Neural progenitor cell (in vitro differentiated cells): ENCODE data around the gene HAS3. TPM values are rescaled to one million over a fixed set of nuclear protein-coding genes. Genes with fewer than 3 reads are reported as not detected.
"Not testable (repeated sequence)": the region's sequence is repeated elsewhere in the genome, so short reads cannot be mapped to it uniquely, and the experiment has no call there.

ENCODE experiments used
- DNase-seq: peaks from one replicate; pipeline ENCODE4 v3.0.0-alpha.2; 2016; ENCODE audit warnings: low spot score
- H2AFZ ChIP-seq: fragments of 200-600 bp; sonication (generic); replicated peaks from 2 replicates; pipeline ENCODE4 v1.6.1; 2016; ENCODE audit warnings: antibody characterized with exemption
- H3F3A ChIP-seq: fragments of 200-600 bp; sonication (generic); 2 replicates; pipeline ENCODE4 v1.6.1; 2016; ENCODE audit warnings: antibody characterized with exemption, low read depth
- H3K27ac ChIP-seq: fragments of 200-600 bp; sonication (generic); 2 replicates; pipeline ENCODE4 v1.5.1; 2016; ENCODE audit warnings: mild to moderate bottlenecking
- H3K27me3 ChIP-seq: fragments of 200-600 bp; sonication (generic); 2 replicates; pipeline ENCODE4 v1.6.1; 2016; ENCODE audit warnings: mild to moderate bottlenecking, moderate library complexity
- H3K36me3 ChIP-seq: fragments of 200-600 bp; sonication (generic); 2 replicates; pipeline ENCODE4 v1.5.1; 2016
- H3K4me1 ChIP-seq: fragments of 200-600 bp; sonication (generic); 2 replicates; pipeline ENCODE4 v1.6.1; 2016; ENCODE audit warnings: mixed run types
- H3K4me2 ChIP-seq: fragments of 200-600 bp; sonication (generic); 2 replicates; pipeline ENCODE4 v1.6.1; 2016
- H3K4me3 ChIP-seq: fragments of 200-600 bp; sonication (generic); 2 replicates; pipeline ENCODE4 v1.5.1; 2016
- H3K79me2 ChIP-seq: fragments of 200-600 bp; sonication (generic); 2 replicates; pipeline ENCODE4 v1.6.1; 2016; ENCODE audit warnings: low read depth
- H3K9ac ChIP-seq: fragments of 200-600 bp; sonication (generic); 2 replicates; pipeline ENCODE4 v1.6.1; 2016
- H3K9me3 ChIP-seq: fragments of 200-600 bp; sonication (generic); 2 replicates; pipeline ENCODE4 v1.5.1; 2016; ENCODE audit warnings: low read depth
- H4K20me1 ChIP-seq: fragments of 200-600 bp; sonication (generic); 2 replicates; pipeline ENCODE4 v1.6.1; 2016; ENCODE audit warnings: low read depth
- H3K27ac Mint-ChIP-seq: 3 replicates; pipeline ENCODE4 v1.8.0; 2021; ENCODE audit warnings: mixed read lengths
- H3K27me3 Mint-ChIP-seq: 2 replicates; pipeline ENCODE4 v1.8.0; 2022; ENCODE audit warnings: low read depth, mild to moderate bottlenecking, inconsistent platforms, moderate library complexity, mixed read lengths; ENCODE audit not compliant: insufficient read depth
- H3K36me3 Mint-ChIP-seq: 3 replicates; pipeline ENCODE4 v1.8.0; 2021; ENCODE audit warnings: mixed read lengths
- H3K4me1 Mint-ChIP-seq: 3 replicates; pipeline ENCODE4 v1.8.0; 2021; ENCODE audit warnings: mixed read lengths
- H3K4me3 Mint-ChIP-seq: 3 replicates; pipeline ENCODE4 v1.8.0; 2021; ENCODE audit warnings: mild to moderate bottlenecking, moderate library complexity, mixed read lengths
- H3K9me3 Mint-ChIP-seq: 3 replicates; pipeline ENCODE4 v1.8.0; 2020; ENCODE audit warnings: mixed read lengths
- CTCF ChIP-seq: fragments of 200-600 bp; sonication (generic); IDR thresholded peaks from 2 replicates; pipeline ENCODE4 v1.5.1; 2017; ENCODE audit warnings: antibody characterized with exemption, mild to moderate bottlenecking
- EZH2 ChIP-seq: fragments of 200-600 bp; sonication (generic); IDR thresholded peaks from 2 replicates; pipeline ENCODE4 v1.6.1; 2017; ENCODE audit warnings: antibody characterized with exemption, mild to moderate bottlenecking, moderate library complexity
- EZH2phosphoT487 ChIP-seq: fragments of 200-600 bp; sonication (generic); IDR thresholded peaks from 2 replicates; pipeline ENCODE4 v1.6.1; 2017; ENCODE audit warnings: antibody characterized with exemption
- total RNA-seq: library from RNA; depleted of rRNA; stranded (reverse); fragments of >200 nt; gene quantifications from 2 replicates; pipeline ENCODE4 v1.2.3, GENCODE V29; 2015; ENCODE audit warnings: low replicate concordance

HAS3 gene
- total RNA-seq, 1 donor from 2014 or later: 2.5 TPM

GRCh38 chr16:69126221-69126620 lies 20.8 kb downstream of the HAS3 start:
- H3K36me3 Mint-ChIP-seq: peaks cover 20% of the 10 kb centered on the region
- no peak overlapping the region for H3K27ac Mint-ChIP-seq
- Histone ChIP-seq H2AFZ (no peak overlapping the region), H3K4me3 (no peak overlapping the region), H4K20me1 (peaks cover 57% of the 10 kb centered on the region), H3K27ac (no peak overlapping the region), H3K4me2 (no peak overlapping the region), H3K27me3 (no peaks in the 10 kb centered on the region), H3K9me3 (no peaks in the 10 kb centered on the region), H3F3A (peaks cover 30% of the 10 kb centered on the region), H3K4me1 (peaks cover 11% of the 10 kb centered on the region), H3K36me3 (peaks cover 7% of the 10 kb centered on the region), H3K9ac (no peak overlapping the region), H3K79me2 (peaks cover 95% of the 10 kb centered on the region)
- H3K9me3 Mint-ChIP-seq: no peaks in the 10 kb centered on the region
- no peak overlapping the region for H3K4me3 Mint-ChIP-seq
- H3K27me3 Mint-ChIP-seq: peaks cover 2% of the 10 kb centered on the region
- H3K4me1 Mint-ChIP-seq: peaks cover 18% of the 10 kb centered on the region
- no peak for DNase-seq
- no peak for TF ChIP-seq EZH2phosphoT487
- TF ChIP-seq EZH2: no peak
- no peak for TF ChIP-seq CTCF

- Histone ChIP-seq H3K79me2 (peaks cover 100% of the 10 kb centered on the region), H3F3A (peaks cover 34% of the 10 kb centered on the region), H3K4me1 (peaks cover 11% of the 10 kb centered on the region), H4K20me1 (peaks cover 57% of the 10 kb centered on the region)
- not testable (repeated sequence) for H3K4me3 ChIP-seq, H3K9me3 ChIP-seq, H3K4me3 Mint-ChIP-seq, H3K27ac ChIP-seq, H3K9ac ChIP-seq, H3K9me3 Mint-ChIP-seq, H3K36me3 ChIP-seq, H3K27me3 Mint-ChIP-seq, H3K27me3 ChIP-seq, DNase-seq, H3K4me2 ChIP-seq, H2AFZ ChIP-seq
- Mint-ChIP-seq H3K4me1 (peaks cover 22% of the 10 kb centered on the region), H3K36me3 (peaks cover 18% of the 10 kb centered on the region), H3K27ac (peak overlapping the region; percentile 83)
Observed at GRCh38 chr16:69126801-69127200, 21.3 kb downstream of the HAS3 start.

DNA sequence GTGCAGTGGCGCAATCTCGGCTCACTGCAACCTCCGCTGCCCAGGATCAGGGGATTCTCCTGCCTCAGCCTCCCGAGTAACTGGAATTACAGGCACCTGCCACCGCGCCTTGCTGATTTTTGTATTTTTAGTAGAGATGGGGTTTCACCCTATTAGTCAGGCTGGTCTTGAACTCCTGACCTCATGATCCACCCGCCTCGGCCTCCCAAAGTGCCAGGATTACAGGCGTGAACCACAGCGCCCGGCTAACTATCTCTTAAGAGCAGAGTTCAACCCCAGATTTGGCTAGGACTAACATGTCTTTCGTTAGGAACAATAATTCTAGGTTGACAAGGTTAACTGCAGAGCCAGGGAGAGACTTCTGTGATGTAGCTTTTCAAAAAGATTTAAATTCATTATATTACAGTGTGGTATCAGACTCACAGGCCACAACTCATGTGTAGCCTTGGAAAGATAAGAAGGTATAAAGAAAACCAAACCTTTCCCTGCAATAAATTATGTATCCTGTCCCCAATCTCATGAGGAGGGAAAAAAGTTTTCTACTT lies 22.6 kb downstream of the HAS3 start:
- H2AFZ ChIP-seq: no peak overlapping the region
- H3K36me3 ChIP-seq: peaks cover 7% of the 10 kb centered on the region
- H3K27ac Mint-ChIP-seq: no peak overlapping the region
- H3K9me3 Mint-ChIP-seq: no peaks in the 10 kb centered on the region
- H3K27ac ChIP-seq: no peak overlapping the region
- DNase-seq: no peak
- H3K4me1 Mint-ChIP-seq: peaks cover 25% of the 10 kb centered on the region
- H3K27me3 ChIP-seq: no peaks in the 10 kb centered on the region
- peaks cover 57% of the 10 kb centered on the region for H4K20me1 ChIP-seq
- peaks cover 15% of the 10 kb centered on the region for H3K36me3 Mint-ChIP-seq
- H3K4me2 ChIP-seq: no peak overlapping the region
- H3K4me3 ChIP-seq: no peak overlapping the region
- no peak for TF ChIP-seq CTCF
- TF ChIP-seq EZH2: no peak
- no peak for TF ChIP-seq EZH2phosphoT487
- H3K79me2 ChIP-seq: peaks cover 95% of the 10 kb centered on the region
- peaks cover 6% of the 10 kb centered on the region for H3K27me3 Mint-ChIP-seq
- no peaks in the 10 kb centered on the region for H3K9me3 ChIP-seq
- H3F3A ChIP-seq: peaks cover 41% of the 10 kb centered on the region
- peaks cover 11% of the 10 kb centered on the region for H3K4me1 ChIP-seq
- H3K4me3 Mint-ChIP-seq: no peak overlapping the region
- no peak overlapping the region for H3K9ac ChIP-seq

DNA sequence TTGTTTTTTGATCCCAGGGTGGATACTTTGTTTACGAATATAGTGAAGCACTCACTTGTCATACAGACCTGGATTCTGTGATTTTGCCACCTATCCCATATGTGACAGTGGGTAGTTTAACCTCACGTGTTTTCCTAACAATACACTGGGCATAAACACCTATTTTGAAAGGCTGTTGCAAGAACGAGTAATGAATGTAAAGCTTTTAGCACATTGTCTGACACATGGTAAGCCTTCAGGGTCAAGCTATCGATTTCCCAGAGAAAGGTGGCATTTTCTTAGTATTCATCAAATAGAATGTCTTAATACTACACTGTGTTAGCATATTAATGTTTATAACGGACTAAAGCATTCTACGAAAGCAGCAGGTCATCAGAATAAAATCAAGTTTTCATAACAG lies 25.0 kb downstream of the HAS3 start:
- Mint-ChIP-seq H3K9me3 (no peaks in the 10 kb centered on the region), H3K36me3 (peaks cover 13% of the 10 kb centered on the region), H3K4me1 (peaks cover 38% of the 10 kb centered on the region), H3K27ac (no peak overlapping the region), H3K27me3 (peaks cover 6% of the 10 kb centered on the region), H3K4me3 (peak overlapping the region; percentile 98)
- Histone ChIP-seq H3K27ac (no peak overlapping the region), H3K4me2 (peak overlapping the region; percentile 89), H4K20me1 (peaks cover 48% of the 10 kb centered on the region), H3K4me3 (peak overlapping the region; percentile 98), H3K27me3 (no peaks in the 10 kb centered on the region), H3K4me1 (peaks cover 15% of the 10 kb centered on the region), H3K9ac (no peak overlapping the region), H3K36me3 (peaks cover 7% of the 10 kb centered on the region), H3F3A (peaks cover 33% of the 10 kb centered on the region), H3K9me3 (no peaks in the 10 kb centered on the region), H2AFZ (no peak overlapping the region), H3K79me2 (peaks cover 95% of the 10 kb centered on the region)
- no peak for DNase-seq
- TF ChIP-seq EZH2phosphoT487: no peak
- no peak for TF ChIP-seq EZH2
- TF ChIP-seq CTCF: no peak
